Uterus (tissue), 2 donors: ENCODE results near the gene LXN.

Experiments
- CTCF ChIP-seq, 4 experiments: fragments of 200-600 bp in 2 of 4; fragments of 450-650 bp in 2 of 4; sonication (generic) in 2 of 4; IDR thresholded peaks; one replicate each; pipeline ENCODE4 v1.5.1; 2016 to 2019; ENCODE audit warnings: antibody characterized with exemption in 4 of 4, mild to moderate bottlenecking in 2 of 4, moderate library complexity in 1 of 4
- POLR2A ChIP-seq, 2 donors: fragments of 450-650 bp; IDR thresholded peaks; one replicate each; pipeline ENCODE4 v1.6.1; 2016; ENCODE audit warnings: antibody characterized with exemption in 2 of 2, mild to moderate bottlenecking in 1 of 2, moderate library complexity in 1 of 2

- TF ChIP-seq CTCF (IDR thresholded peaks at IDR 0.05), result no peak
- no peak for TF ChIP-seq POLR2A (IDR thresholded peaks at IDR 0.05)
These were observed 31.8 kb downstream of the LXN start for GRCh38 chr3:158640646-158641045.
